DOHH2 (cell line): ENCODE results near the gene ROR2.

Source experiments
- EZH2phosphoT487 ChIP-seq: fragments of 200-600 bp; sonication (generic); IDR thresholded peaks from 2 replicates; pipeline ENCODE4 v1.6.1; 2017; ENCODE audit warnings: borderline replicate concordance, mild to moderate bottlenecking, antibody characterized with exemption, low read length, moderate library complexity, mixed read lengths
- TF ChIP-seq, protein P1 (sequence below): fragments of 200-600 bp; sonication (generic); IDR thresholded peaks from one replicate; pipeline ENCODE4 v1.5.1; 2014; ENCODE audit warnings: antibody characterized with exemption, mild to moderate bottlenecking, low read depth, low read length; ENCODE audit not compliant: poor library complexity, severe bottlenecking

DNA sequence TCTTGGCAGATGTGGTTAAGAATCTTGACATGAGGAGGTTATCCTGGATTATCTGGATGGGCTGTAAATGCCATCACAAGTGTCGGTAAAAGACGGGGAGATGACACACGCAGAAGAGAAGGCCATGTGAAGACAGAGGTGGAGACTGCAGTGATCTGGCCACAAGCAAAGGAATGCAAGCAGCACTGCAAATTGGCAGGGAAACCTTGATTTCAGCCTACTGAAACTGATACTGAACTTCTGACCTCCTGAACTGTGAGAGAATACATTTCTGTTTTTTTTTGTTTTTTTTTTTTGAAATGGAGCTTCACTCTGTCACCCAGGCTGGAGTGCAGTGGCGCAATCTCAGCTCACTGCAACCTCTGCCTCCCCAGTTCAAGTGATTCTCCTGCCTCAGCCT is 433.9 kb downstream of the ROR2 start:
- TF ChIP-seq, protein P1, sequence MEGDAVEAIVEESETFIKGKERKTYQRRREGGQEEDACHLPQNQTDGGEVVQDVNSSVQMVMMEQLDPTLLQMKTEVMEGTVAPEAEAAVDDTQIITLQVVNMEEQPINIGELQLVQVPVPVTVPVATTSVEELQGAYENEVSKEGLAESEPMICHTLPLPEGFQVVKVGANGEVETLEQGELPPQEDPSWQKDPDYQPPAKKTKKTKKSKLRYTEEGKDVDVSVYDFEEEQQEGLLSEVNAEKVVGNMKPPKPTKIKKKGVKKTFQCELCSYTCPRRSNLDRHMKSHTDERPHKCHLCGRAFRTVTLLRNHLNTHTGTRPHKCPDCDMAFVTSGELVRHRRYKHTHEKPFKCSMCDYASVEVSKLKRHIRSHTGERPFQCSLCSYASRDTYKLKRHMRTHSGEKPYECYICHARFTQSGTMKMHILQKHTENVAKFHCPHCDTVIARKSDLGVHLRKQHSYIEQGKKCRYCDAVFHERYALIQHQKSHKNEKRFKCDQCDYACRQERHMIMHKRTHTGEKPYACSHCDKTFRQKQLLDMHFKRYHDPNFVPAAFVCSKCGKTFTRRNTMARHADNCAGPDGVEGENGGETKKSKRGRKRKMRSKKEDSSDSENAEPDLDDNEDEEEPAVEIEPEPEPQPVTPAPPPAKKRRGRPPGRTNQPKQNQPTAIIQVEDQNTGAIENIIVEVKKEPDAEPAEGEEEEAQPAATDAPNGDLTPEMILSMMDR = no peak
- TF ChIP-seq EZH2phosphoT487 = no peak
